ENCODE results near the gene NUP214.
"Not testable (repeated sequence)": the region's sequence is repeated elsewhere in the genome, so short reads cannot be mapped to it uniquely, and the experiment has no call there.

The NUP214 gene

DNA sequence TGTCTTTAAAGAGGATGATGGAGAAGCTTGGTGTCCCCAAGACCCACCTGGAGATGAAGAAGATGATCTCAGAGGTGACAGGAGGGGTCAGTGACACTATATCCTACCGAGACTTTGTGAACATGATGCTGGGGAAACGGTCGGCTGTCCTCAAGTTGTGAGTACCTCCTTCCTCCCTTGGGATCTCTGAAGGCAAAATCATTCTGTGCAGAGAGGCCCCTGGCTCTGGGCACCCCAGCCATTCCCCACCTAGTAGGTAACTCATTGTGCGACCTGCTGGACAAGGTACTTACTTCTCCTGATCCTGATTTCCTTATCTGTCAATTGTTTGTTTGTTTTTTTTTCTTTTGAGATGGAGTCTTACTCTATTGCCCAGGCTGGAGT lies 7.6 kb upstream of the NUP214 start:
- DNase-seq, result no peak

DNA sequence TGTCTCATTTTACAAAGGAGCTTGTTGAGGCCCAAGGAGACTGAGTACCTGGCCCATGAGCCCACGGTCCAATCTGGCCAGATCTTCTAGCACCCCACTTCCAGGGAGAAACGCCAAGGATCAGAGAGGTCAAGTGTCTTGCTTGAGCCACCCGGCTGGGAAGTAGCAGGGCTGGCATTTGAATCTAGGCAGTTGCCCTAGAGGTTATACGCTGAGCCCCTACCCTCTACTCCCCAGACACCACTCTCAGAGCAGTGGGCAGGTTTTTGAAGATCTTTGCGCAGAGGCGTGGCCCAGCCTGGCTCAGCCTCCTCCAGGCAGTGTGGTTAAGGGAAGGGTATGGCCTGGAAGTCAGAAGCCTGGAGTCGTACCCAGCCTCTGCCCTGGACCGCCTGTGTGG lies 5.8 kb upstream of the NUP214 start:
- no peak for DNase-seq

DNA sequence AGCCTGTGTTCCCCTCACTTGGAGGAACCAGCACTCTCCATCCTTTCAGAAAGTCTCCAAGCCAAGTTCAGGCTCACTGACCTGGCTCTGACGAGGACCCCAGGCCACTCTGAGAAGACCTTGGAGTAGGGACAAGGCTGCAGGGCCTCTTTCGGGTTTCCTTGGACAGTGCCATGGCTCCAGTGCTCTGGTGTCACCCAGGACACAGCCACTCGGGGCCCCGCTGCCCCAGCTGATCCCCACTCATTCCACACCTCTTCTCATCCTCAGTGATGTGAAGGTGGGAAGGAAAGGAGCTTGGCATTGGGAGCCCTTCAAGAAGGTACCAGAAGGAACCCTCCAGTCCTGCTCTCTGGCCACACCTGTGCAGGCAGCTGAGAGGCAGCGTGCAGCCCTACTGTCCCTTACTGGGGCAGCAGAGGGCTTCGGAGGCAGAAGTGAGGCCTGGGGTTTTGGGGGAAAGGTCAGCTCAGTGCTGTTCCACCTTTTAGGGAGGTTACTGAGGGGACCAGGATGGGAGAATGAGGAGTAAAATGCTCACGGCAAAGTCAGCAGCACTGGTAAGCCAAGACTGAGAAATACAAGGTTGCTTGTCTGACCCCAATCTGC lies 4.7 kb upstream of the NUP214 start:
- DNase-seq, result no peak

DNA sequence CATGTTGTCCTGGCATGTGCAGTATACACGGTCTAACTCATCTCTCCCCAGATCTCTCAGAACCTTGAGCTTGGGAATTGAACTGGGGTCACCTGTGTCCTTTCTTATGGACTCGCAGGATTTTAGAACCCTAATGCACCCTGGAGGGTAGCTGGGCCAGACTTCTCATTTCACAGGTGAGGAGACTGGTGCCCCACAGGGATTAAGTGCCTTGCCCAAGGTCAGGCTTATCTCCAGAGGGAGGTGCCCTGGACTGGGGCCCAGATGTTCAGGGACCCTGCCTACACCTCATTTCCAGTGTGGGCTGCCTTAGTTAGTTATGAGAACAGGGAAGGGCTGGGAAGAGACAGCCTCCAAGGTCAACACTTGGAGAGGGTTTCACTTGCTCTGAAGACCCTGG lies 4.0 kb upstream of the NUP214 start:
- DNase-seq, result no peak

DNA sequence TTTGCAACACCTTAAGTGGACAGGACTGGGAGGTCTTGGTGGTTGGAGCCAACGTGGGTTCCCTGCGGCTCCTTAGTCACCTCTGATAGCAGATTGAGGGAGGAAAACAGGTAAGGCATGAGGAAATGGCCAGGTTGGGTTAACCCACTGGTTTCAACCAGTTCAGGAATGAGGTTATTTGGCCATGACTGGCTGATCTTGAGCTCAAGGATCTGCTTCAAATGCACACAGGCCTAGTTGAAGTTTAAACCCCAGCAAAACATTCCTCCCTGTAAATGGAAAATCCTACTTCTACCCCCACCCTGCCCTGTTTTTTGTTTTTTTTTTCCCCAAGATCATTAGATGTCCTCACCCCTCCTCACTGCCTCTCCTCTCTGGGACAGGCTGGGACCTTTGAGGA lies 3.2 kb upstream of the NUP214 start:
- no peak for DNase-seq

DNA sequence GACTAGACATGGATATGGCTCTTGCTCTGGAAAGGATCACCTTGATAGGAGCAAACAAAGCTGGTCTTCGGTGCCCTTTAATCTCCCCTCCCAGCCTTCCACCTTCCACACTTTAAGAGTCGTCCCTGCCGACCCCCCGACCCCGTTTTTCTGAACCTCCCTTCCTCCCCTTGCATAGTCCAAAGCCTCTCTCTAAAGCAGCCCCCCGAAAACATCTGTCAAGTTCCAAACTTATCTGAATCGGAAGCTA lies 423 bp upstream of the NUP214 start:
- DNase-seq, result peak; percentile 3

DNA sequence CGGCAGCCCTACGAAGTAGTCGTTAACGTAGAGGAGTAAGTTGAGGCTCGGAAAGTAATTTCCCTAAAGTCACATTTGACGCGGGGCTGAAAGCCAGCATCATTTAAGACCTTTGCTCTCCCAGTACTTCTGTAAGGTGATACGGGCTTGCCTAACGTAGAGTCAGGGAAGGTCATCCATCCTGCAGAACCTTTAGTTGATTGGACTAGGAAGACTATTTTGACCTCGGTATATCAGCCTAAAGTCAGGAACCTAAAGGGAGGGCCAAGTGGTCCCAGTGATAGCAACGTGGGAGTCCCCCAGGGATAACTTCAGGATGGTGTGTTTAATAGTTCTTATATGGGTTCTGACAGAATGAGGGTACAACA lies 657 bp downstream of the NUP214 start:
- DNase-seq, result no peak

DNA sequence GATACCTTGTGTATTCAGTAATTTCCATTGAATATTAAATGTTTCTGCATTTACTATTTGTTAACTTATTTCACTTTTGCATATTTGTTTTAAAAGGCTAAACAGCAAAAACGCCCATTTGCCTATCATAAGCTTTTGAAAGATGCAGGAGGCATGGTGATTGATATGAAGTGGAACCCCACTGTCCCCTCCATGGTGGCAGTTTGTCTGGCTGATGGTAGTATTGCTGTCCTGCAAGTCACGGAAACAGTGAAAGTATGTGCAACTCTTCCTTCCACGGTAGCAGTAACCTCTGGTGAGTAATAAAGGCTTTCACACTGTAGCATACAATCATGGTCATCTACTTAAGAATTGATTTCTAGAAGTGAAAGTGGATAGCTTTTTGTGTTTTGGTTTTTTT lies 3.8 kb downstream of the NUP214 start:
- DNase-seq, result no peak

DNA sequence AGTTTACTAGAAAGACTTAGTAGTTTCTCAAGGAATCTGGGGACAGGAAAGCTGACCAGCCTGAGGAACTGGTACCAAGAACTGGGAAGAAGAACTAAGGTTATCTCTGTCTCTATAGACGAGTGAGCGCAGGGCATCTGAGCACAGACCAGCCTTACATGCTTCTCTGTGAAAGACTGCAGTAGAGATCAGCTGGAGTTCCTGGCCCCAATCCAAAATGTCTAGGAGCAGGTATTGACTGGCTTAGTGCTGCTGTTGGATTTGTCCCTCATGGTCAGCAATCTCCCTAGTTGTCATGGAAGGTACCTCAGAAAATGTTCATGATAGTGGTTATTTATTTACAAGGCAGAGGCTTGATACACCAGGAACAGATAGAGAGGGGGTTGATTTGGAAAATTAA lies 13.3 kb downstream of the NUP214 start:
- DNase-seq, result no peak

DNA sequence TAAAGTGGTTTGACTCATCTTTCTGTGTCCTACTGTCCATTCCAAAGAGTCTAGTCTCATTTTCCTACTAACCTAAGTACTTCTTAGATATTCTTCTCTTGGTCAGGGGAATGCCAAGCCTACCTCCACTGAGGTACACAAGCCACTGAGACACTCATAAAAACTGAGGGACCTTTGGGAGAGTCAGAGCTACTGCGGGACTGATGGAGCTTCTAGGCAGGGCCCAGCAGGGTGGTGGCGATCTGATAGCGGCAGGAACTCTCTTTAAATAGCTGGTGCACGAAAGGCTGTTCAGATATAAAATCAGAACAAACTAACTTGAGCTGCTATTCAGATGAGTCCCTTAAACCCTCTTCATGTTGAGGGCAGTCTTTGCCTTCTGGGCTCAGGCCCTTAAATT lies 14.7 kb downstream of the NUP214 start:
- no peak for DNase-seq

DNA sequence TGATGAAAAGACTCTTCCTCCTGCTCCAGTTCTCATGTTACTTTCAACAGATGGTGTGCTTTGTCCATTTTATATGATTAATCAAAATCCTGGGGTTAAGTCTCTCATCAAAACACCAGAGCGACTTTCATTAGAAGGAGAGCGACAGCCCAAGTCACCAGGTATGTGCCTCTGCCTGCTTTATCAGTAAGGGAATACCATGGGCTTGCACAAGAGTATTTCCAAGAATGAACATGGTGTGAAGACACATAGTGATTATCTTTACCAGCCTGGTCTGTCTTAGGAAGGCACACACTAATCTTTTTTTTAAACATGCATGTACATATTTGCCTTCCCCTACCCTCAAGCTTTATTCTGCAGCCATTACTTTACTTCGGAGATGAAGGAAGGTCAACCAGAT lies 15.2 kb downstream of the NUP214 start:
- no peak for DNase-seq

DNA sequence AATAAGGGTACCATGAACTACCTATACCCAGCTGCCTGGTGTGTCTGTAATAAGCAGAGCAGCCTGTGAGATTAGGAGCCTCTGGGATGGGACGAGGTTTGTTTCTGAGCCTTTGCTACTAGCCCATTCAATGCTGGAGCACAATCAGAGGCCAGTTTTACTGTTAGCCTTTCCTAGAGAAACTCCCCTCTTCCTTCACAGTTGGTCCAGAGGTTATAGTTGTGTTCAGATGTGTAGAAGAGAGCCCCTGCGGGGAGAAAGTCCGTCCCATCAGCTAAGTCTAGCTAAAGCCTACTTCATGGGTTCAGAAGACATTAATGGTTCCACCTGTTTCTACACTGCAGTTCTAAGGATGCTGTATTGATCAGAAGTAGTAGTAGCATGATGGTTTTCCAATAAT lies 16.8 kb downstream of the NUP214 start:
- DNase-seq, result no peak

DNA sequence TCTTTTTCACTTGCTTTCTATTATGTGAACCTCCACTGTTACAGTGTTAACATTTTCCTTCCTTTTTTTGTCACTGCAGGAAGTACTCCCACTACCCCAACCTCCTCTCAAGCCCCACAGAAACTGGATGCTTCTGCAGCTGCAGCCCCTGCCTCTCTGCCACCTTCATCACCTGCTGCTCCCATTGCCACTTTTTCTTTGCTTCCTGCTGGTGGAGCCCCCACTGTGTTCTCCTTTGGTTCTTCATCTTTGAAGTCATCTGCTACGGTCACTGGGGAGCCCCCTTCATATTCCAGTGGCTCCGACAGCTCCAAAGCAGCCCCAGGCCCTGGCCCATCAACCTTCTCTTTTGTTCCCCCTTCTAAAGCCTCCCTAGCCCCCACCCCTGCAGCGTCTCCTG lies 18.8 kb downstream of the NUP214 start:
- DNase-seq, result no peak

DNA sequence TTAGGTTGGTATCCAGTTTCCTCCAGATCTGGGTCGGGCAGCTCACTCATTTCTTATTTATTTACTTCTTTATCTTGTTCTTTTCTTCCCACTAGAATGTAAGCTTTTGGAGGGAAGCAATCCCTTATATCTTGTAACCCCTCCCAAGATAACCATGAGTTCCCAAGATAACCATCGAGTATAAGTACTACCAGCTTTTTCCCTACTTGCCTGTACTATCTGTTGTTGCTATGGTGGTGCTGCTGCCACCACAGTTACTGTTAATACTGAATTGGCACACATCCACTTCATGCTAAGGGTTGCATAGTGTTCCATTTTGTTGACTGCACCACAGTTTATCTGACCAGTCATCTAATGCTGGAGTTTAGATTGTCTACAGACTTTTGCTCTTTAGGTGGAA lies 19.9 kb downstream of the NUP214 start:
- DNase-seq, result no peak

DNA sequence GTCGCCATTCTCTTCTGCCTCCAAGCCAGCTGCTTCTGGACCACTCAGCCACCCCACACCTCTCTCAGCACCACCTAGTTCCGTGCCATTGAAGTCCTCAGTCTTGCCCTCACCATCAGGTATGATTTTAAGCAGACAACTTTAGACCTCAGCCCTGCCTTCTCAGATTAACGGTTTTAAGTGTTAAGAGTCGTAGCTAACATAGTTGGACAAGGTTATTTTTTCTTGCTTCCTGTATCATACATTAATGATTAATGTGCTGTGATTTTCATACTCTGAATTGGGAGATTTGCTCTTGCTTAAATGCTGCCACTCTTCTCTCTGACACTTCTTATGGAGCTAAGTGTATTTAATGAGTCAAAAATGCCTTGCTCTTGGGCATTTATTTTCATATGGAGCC lies 20.8 kb downstream of the NUP214 start:
- no peak for DNase-seq

DNA sequence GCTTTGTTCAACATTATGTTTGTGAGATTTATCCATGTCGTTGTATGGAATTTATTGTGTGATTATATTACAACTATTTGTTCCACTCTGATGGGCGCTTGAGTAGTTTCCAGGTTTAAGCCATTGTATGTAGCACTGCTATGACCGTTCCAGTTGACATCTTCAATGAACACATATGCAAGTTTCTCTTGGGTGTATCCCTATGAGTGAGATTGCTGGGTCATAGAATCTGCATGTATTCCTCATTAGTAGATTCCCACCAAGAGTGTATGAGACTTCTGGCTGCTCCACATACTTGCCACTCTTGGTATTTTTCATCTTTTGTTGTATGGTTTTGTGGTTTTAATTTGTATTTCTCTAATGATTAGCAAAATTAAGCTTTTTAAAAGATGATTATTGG lies 22.9 kb downstream of the NUP214 start:
- no peak for DNase-seq

DNA sequence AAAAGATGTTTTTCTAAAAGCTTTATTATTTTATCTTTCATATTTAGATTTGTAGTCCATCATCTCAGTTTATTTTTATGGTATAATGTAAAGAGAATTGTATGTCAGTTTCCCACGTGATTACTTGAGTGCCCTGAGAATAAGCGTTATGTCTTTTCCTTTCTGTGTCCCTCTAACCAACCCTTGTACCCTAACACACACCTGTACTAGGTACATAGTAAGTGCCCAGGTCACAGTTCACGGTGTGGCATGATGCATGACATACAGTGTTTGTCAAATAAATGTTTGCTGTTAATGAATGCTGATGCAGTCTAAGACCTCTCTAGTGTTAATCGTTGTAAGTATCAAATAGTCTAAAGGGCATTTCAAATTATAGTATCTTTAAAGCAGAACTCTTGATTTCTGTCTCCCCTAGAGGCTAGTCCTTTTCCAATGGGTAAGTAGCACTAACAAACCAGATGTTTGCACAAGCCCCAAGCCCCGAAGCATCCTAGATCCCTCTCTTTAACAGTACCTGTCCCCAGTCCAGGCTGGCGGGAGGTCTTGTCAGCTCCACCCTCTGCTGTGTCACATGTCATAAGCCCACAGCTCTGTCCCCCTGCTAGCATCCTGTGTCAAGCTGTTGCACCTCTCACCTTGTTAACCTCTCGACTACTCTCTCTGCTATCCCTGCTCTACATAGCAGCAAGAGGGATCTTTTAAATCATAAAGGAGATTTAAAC lies 23.7 kb downstream of the NUP214 start:
- DNase-seq, result no peak

DNA sequence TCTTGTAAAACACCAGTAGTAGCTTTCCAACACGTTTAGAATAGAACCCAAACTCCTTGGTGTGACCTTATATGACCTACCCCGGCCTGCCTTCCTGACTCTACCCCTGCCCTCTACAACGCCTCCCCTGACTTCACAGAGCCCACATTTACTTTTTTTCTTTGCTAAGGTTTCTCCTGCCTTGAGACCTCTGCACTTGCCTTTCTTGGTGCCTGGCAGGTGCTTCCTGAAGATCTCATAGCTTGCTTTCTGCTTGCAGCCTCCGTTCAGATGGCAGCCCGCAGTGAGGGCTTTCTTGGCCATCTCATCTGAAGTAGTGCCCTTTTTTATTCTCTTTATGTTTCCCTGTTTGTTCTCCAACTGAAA lies 24.3 kb downstream of the NUP214 start:
- no peak for DNase-seq

DNA sequence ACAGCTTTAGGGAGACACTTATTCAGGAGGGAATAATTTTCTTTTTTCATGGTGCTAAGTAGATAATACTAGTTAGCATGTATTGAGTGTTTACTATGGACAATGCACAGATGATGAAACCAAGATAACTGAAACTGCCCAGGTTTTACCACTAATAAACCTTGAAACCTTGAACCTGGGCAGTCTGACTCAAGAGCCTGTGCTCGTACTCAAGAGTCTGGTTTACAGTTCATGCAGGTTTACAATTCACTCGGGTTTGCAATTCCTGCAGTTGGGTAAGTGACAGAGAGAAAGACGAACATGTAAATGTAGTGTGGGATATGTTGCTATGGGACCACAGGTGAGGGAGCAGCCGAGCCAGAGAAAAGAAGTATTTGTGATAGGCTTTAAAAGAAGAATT lies 28.2 kb downstream of the NUP214 start:
- DNase-seq, result no peak

DNA sequence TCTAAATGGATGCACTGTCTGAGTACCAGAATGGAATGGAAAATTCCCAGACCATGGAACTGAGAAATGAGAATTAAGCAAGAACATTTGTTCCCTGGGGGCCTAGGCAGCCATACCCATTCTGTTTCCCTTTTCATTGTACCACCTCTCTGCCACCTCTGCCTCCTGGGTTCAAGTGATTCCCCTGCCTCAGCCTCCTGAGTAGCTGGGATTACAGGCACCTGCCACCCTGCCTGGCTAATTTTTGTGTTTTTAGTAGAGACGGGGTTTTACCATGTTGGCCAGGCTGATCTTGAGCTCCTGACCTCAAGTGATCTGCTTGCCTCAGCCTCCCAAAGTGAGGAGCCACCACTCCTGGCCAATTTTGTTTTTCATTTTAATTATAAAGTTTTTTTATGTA lies 33.3 kb downstream of the NUP214 start:
- not testable (repeated sequence) for DNase-seq

DNA sequence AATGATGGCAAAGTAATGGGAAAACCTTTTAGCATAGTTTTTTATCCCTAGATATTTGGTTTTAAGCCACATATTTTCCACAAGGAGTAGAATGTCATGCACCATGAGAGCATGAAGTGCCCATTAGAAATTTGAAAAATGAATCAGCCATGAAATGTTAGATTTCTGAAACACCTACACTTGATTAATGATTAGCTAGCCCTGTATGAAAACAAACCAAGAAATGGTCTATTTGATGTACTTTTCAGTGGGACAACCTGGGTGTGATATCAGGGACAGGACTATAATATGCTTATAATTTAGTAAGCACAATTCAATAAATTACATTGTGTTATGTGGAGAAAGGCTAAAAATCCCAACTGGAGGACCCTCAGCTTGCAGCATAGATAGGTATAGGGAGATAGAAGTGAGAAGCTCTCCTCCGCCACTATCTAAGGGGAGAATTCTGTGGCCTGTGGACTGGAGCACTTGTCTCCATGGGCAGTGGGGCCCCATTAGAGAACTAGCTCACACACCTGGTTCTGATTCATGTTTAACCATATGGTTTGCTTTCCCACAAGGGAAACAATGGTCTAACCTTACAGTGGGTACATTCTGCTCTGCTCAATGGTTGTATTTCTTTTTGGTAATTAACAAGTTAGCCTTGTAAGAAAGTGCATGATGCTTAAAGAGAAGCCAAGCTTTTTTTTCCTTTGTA lies 35.2 kb downstream of the NUP214 start:
- DNase-seq, result no peak

DNA sequence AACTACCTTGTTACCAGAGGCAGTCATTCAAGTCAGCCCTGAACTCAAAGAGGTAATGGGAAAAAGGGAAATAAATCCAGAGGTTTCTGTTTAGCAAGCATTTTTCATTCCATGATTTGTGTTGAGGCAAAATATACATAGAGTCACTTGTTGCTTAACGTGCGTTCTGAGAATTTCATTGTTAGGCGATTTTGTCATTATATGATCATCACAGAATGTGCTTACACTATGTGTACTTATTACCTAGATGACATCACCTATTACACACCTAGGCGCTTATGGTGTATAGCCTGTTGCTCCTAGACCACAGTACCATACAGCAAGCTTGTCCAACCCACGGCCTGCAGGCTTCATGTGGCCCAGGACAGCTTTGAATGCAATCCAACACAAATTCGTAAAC lies 36.2 kb downstream of the NUP214 start:
- DNase-seq, result no peak

DNA sequence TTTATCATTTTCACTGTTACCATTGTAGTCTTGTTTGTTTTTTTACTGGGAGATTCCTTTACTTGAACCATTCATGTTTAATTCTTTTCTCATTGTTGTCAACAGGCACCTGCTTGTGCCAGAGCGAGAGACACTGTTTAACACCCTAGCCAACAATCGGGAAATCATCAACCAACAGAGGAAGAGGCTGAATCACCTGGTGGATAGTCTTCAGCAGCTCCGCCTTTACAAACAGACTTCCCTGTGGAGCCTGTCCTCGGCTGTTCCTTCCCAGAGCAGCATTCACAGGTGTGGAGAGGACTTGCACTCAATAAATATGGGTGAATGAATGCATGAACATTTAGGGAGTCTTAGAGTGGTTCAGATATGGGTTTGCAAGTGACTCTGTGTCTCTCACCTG lies 37.5 kb downstream of the NUP214 start:
- DNase-seq, result no peak

DNA sequence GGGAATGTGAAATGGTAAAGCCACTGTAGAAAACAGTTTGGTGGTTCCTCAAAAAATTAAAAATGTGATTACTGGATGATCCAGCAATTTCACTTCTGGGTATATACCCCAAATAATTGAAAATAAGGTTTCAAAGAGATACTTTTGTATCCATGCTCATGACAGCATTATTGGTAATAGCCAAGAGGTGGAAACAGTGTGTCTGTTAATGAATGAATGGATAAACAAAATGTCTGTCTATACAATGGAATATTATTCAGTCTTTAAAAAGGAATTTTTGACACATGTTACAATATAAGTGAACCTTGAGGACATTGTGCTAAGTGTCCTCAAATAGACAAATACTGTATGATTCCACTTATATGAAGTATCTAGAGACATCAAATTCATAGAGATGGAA lies 40.1 kb downstream of the NUP214 start:
- no peak for DNase-seq

DNA sequence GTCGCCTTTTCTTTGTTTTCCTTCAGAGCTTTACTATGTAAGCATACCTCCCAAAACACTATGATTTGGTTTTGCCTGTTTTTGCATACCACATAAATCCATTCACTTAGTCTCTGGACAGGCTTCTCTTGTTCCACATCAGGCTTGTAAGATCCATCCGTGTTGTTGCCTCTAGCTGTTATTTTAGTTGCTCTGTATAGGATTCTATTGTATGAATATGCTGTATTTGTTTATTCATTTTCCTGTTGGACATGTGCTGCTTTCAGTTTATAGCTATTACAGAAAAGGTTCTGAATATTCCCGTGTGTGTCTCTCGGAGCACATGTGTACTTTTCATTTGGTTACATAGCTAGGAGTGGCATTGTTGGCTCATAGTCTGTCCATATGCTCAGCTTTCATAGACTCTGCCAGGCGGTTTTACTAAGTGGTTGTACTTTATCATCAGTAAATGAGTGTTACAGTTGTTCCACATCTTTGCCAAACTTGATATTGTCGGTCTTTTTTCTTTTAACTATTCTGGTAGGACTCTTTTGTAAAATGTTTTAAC lies 41.8 kb downstream of the NUP214 start:
- DNase-seq, result no peak

All from CD4-positive, alpha-beta T cell treated with Interleukin-6 for 4 hours (primary cell).